ENCODE measurements around the gene TMEM59. TPM values are rescaled to one million over a fixed set of nuclear protein-coding genes. Genes with fewer than 3 reads are reported as not detected.

The TMEM59 gene
- total RNA-seq, 1 experiment from 2014 or later: 174 TPM

DNA sequence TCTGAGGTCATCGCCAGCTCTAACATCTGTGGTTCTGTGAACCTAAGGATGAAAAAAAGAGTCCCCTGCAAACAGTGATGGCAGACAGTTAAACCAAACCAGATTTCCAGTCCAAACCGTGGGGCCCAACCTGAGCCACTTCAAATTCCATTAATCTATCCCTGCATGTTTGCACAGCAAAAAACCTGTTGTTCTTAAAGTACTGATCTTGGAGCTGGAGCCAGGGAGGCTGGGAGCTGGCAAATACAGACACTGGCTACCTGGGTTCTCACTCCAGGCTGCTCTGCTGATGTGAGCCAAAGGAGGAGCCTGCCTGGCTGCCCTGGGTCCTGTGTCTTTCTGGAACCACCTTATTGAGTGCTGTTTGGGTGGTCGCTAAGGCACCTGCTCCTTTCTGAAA is 51.4 kb downstream of the TMEM59 start:
- TF ChIP-seq REST (IDR thresholded peaks at IDR 0.05; ENCODE audit: insufficient read depth in 1 of 2, low read depth in 2 of 2, low read length in 1 of 2): no peak
- POLR2A ChIA-PET: no interaction called here
- intact Hi-C loops (cut with micrococcal nuclease; ENCODE audit: unreplicated experiment): no loop called here
- no peak for ATAC-seq
- Histone ChIP-seq H3K36me3 (ENCODE audit: control insufficient read depth, insufficient read depth, low read length) (no peaks in the 10 kb centered on the region), H3K4me3 (ENCODE audit: low read depth in 2 of 2, low read length in 2 of 2) (no peak overlapping the region), H3K9me3 (ENCODE audit: control insufficient read depth, insufficient read depth, low read depth, low read length) (no peaks in the 10 kb centered on the region), H3K27ac (ENCODE audit: low read length) (no peak overlapping the region), H3K27me3 (ENCODE audit: control insufficient read depth, insufficient read depth, low read length) (no peaks in the 10 kb centered on the region), H3K4me1 (ENCODE audit: control insufficient read depth, insufficient read depth, low read length) (no peaks in the 10 kb centered on the region)
- no TSS peak for BruUV-seq (replicated peaks)
- in situ Hi-C loops (cut with HindIII; ENCODE audit: low pct_unique_long_range_greater_than_20kb, low sequenced_read_pairs): no loop called here
- DNase-seq (ENCODE audit: low read depth, low spot score): no peak
- CTCF ChIA-PET: no interaction called here

DNA sequence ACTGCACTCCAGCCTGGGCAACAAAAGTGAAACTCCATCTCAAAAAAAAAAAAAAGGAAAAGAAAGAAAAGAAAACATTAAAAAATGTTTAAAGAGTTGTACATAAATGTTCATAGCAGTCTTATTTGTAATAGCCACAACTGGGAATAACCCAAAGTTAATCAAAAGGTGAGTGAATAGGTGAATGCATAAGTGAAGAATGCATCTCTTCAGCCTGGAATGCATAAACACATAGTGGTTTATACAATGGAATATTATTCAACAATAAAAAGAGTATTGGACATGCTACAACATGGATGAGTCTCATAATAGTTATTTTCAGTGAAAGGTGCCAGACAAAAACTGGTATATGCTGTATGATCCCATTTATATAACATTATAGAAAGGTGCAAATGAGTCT is 53.1 kb downstream of the TMEM59 start:
- BruUV-seq (replicated peaks): no TSS peak
- ChIA-PET POLR2A (no interaction called here), CTCF (no interaction called here)
- TF ChIP-seq TCF7L2 (IDR thresholded peaks at IDR 0.05; ENCODE audit: low read depth, low read length): no peak
- no peak for TF ChIP-seq CTCF (IDR thresholded peaks at IDR 0.05)
- TF ChIP-seq REST (IDR thresholded peaks at IDR 0.05; ENCODE audit: insufficient read depth in 1 of 2, low read depth in 2 of 2, low read length in 1 of 2): no peak
- no peak for TF ChIP-seq POLR2AphosphoS5 (IDR thresholded peaks at IDR 0.05; ENCODE audit: low read depth, low read length)
- no peak for TF ChIP-seq SIN3A (IDR thresholded peaks at IDR 0.05; ENCODE audit: borderline replicate concordance, insufficient read depth, low read depth, low read length)
- Histone ChIP-seq H3K27ac (ENCODE audit: low read length) (no peak overlapping the region), H3K36me3 (ENCODE audit: control insufficient read depth, insufficient read depth, low read length) (no peaks in the 10 kb centered on the region), H3K4me3 (ENCODE audit: low read depth in 2 of 2, low read length in 2 of 2) (no peak overlapping the region), H3K4me1 (ENCODE audit: control insufficient read depth, insufficient read depth, low read length) (no peaks in the 10 kb centered on the region), H3K27me3 (ENCODE audit: control insufficient read depth, insufficient read depth, low read length) (no peaks in the 10 kb centered on the region), H3K9me3 (ENCODE audit: control insufficient read depth, insufficient read depth, low read depth, low read length) (no peaks in the 10 kb centered on the region)
- intact Hi-C loops (cut with micrococcal nuclease; ENCODE audit: unreplicated experiment): no loop called here
- DNase-seq (ENCODE audit: low read depth, low spot score) (no peak), ATAC-seq (no peak)
- in situ Hi-C loops (cut with HindIII; ENCODE audit: low pct_unique_long_range_greater_than_20kb, low sequenced_read_pairs): no loop called here

All from Panc1 (cell line).